ENCODE results near the gene FPR3. TPM values are rescaled to one million over a fixed set of nuclear protein-coding genes. Genes with fewer than 3 reads are reported as not detected.

Gene FPR3, protein sequence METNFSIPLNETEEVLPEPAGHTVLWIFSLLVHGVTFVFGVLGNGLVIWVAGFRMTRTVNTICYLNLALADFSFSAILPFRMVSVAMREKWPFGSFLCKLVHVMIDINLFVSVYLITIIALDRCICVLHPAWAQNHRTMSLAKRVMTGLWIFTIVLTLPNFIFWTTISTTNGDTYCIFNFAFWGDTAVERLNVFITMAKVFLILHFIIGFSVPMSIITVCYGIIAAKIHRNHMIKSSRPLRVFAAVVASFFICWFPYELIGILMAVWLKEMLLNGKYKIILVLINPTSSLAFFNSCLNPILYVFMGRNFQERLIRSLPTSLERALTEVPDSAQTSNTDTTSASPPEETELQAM
- 2.2 TPM for total RNA-seq

DNA sequence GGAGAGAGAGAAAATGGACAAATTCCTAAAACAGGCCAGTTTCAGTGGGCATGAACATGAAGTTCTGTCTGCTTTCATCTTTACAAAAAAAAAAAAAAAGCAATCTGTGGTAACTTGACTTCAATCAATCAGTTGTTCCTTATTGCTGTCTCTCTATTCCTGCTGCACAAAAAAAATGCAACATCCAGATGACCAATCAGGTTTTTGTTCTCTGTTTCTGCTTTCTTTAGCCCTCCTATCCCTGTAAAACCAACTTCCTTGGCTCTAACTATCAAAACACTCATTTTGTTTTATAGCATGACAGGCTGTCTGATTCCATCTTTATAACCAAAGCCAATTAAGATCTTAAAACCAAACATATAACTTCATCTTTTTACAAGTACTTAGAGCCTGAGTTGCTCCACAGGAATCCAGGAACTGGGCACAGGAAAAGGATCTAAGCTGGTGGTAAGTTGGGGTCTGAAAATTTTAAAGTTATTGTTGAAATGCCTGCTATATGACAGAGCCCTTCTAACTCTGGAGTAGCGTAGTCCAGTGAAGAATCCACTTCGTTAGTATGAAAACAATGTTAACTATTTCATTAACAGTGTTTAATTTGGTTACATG lies at the start of gene FPR3:
Gene FPR3, plus strand, starts transcription at position 273 of the 606 bp plus-strand sequence. CDS start 28,592 bp downstream, outside the sequence.
- H3K4me1 ChIP-seq (ENCODE audit: insufficient read depth, low read length), result peaks cover 30% of the 10 kb centered on the region
- no peaks in the 10 kb centered on the region for H3K9me3 ChIP-seq (ENCODE audit: low read depth, low read length)
- no peak within 1 kb of the TSS for H3K4me3 ChIP-seq (ENCODE audit: low read length)
- no peaks in the 10 kb centered on the region for H3K27me3 ChIP-seq (ENCODE audit: insufficient read depth, low read length)

DNA sequence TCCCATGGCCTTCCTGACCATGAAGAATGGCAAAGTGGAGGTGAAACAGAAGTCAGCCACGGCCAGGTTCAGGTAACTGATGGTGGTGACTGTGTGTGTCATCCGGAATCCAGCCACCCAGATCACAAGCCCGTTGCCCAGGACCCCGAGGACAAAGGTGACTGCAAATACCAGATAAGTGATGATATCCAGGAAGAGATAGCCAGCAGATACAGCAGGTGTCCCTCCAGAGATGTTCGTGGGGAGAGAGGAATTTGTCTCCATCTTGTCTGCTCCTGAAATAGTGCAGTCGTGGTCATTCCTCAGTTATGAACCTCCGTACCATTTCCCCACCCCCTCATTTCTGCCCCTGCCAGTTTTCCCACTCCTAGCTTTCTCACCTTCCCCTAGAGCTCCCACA lies 48.2 kb upstream of the FPR3 start:
- Histone ChIP-seq H3K4me1 (ENCODE audit: insufficient read depth, low read length) (peaks cover 38% of the 10 kb centered on the region), H3K9me3 (ENCODE audit: low read depth, low read length) (no peaks in the 10 kb centered on the region), H3K4me3 (ENCODE audit: low read length) (no peak overlapping the region), H3K27me3 (ENCODE audit: insufficient read depth, low read length) (no peaks in the 10 kb centered on the region)

DNA sequence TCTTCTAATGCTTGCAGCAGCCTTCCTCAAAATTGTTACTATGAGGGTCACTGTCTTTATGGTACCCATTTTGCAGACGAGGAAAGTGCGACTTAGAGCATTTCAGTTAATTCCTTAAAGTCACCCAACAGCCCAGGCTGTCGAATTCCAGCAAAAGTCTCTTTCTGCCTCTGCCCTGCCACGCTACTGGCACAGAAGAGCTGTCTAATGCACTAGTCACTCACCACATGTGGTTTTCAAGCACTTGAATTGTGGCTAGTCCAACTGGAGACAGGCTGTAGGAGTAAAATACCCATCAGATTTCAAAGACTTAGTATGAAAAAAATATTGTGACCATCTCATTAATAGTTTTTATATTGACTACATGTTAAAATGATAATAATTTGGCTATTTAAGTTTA lies 45.0 kb upstream of the FPR3 start:
- Histone ChIP-seq H3K4me1 (ENCODE audit: insufficient read depth, low read length) (peaks cover 70% of the 10 kb centered on the region), H3K27me3 (ENCODE audit: insufficient read depth, low read length) (no peaks in the 10 kb centered on the region), H3K4me3 (ENCODE audit: low read length) (peak overlapping the region; percentile 54), H3K9me3 (ENCODE audit: low read depth, low read length) (no peaks in the 10 kb centered on the region)

DNA sequence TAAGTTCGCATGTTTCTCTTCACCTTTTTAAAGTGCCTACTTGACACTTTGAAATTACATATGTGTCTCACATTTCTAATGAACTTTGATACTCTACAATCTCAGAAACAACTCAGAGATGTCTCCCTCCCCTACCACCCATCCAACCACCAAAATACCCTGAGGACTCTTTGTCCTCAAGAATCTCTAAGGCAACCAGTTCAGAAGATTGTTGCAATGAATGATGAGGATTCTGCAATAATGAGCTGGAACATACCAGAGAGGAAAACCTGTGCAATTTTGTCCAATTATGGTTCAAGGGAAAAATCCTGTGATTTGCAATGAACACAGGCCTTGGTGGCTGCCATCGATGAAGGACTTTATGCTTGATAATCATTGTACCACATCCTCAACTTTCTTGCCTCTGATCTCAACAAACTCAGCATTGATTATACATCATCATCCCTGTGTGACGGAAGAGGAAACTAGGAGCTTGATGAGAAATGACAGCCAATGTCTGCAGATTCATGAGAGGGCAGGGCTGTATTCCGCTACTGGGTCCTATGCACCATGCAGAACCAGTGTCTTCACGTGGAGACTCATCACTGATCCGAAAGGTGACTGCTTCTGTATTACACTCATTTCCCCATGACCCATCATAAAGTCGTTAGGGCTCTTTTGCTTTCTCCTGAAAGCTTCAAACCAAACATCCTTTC lies 44.4 kb upstream of the FPR3 start:
- Histone ChIP-seq H3K9me3 (ENCODE audit: low read depth, low read length) (no peaks in the 10 kb centered on the region), H3K27me3 (ENCODE audit: insufficient read depth, low read length) (no peaks in the 10 kb centered on the region), H3K4me3 (ENCODE audit: low read length) (peak overlapping the region; percentile 54), H3K4me1 (ENCODE audit: insufficient read depth, low read length) (peaks cover 76% of the 10 kb centered on the region)

DNA sequence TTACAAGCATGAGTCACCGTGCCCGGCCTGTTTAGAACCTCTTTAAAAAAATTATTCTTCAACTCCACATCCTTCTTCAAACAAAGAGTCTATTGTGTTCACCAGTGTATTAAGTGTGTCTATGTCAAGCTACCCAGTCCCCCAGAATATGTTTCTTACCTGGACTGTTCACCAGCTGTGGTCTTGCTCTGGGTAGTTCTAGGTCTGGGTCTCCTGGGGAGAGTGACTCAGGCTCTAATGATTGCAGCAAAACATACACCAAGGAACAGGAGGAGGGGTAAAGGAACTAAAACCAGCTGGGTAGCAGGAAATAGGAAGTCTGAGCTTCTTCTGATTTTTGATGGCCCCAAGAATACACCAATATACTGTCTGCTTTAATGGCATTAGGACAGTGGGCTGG lies 43.3 kb upstream of the FPR3 start, which contains the start of gene FPR1:
Gene FPR1, minus strand, starts transcription at position 224 of the 400 bp plus-strand sequence. CDS start 4,884 bp downstream, outside the sequence.
- peaks cover 78% of the 10 kb centered on the region for H3K4me1 ChIP-seq (ENCODE audit: insufficient read depth, low read length)

DNA sequence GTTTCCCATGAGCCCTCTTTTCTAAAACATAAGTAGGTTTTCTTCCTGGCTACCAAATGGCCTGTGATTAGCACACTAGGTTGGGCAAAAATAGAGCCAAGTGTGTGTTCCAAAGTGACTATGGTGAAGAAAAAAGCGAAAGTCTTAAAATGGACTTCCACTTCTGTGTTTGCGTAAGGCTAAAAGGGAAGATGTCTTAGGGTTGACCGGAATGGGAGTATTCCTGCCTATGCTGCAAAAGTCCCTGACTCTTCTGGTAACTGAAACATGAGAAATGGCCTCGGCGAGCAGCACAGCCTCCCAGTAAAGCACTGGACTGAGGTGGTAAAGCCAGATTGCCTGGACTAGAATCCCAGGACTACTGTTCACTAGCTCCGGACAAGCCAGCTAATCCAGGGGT lies 40.8 kb upstream of the FPR3 start:
- Histone ChIP-seq H3K27me3 (ENCODE audit: insufficient read depth, low read length) (no peaks in the 10 kb centered on the region), H3K4me1 (ENCODE audit: insufficient read depth, low read length) (peaks cover 60% of the 10 kb centered on the region), H3K9me3 (ENCODE audit: low read depth, low read length) (no peaks in the 10 kb centered on the region), H3K4me3 (ENCODE audit: low read length) (no peak overlapping the region)

More for the DNA sequence above, 43.3 kb upstream of the FPR3 start, which contains the start of gene FPR1:
- Histone ChIP-seq H3K4me3 (ENCODE audit: low read length) (peak within 1 kb of the TSS; percentile 54), H3K9me3 (ENCODE audit: low read depth, low read length) (no peaks in the 10 kb centered on the region), H3K27me3 (ENCODE audit: insufficient read depth, low read length) (no peaks in the 10 kb centered on the region)

DNA sequence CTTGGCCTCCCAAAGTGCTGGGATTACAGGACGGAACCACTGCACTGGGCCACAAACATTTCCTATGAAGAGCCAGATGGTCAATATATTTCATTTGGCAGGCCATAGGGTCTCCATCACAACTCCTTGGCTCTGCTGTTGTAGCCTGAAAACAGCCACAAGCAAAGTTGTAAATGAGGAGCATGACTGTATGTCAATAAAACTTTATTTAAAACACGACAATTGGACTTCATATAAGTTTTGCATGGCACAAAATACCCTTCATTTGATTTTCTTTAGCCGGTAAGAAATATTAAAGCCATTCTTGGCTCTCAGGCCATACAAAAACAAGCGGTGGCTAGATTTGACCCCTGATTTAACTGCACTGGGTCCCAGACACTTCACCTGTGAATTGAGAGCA lies 40.2 kb upstream of the FPR3 start:
- no peak overlapping the region for H3K4me3 ChIP-seq (ENCODE audit: low read length)

DNA sequence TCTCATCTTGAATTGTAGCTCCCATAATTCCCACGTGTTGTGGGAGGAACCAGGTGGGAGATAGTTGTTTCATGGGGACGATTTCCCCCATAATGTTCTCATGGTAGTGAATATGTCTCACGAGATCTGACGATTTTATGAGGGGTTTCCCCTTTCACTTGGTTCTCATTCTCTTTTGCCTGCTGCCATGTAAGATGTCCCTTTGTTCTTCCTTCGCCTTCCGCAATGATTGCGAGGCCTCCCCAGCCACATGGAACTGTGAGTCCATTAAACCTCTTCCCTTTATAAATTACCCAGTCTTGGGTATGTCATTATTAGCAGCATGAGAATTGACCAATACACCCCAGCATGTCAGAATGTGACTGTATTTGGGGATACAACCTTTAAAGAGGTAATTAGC lies 39.4 kb upstream of the FPR3 start:
- Histone ChIP-seq H3K4me1 (ENCODE audit: insufficient read depth, low read length) (peaks cover 57% of the 10 kb centered on the region), H3K27me3 (ENCODE audit: insufficient read depth, low read length) (no peaks in the 10 kb centered on the region), H3K4me3 (ENCODE audit: low read length) (no peak overlapping the region), H3K9me3 (ENCODE audit: low read depth, low read length) (no peaks in the 10 kb centered on the region)

More for the DNA sequence above, 40.2 kb upstream of the FPR3 start:
- Histone ChIP-seq H3K9me3 (ENCODE audit: low read depth, low read length) (no peaks in the 10 kb centered on the region), H3K4me1 (ENCODE audit: insufficient read depth, low read length) (peaks cover 55% of the 10 kb centered on the region), H3K27me3 (ENCODE audit: insufficient read depth, low read length) (no peaks in the 10 kb centered on the region)

DNA sequence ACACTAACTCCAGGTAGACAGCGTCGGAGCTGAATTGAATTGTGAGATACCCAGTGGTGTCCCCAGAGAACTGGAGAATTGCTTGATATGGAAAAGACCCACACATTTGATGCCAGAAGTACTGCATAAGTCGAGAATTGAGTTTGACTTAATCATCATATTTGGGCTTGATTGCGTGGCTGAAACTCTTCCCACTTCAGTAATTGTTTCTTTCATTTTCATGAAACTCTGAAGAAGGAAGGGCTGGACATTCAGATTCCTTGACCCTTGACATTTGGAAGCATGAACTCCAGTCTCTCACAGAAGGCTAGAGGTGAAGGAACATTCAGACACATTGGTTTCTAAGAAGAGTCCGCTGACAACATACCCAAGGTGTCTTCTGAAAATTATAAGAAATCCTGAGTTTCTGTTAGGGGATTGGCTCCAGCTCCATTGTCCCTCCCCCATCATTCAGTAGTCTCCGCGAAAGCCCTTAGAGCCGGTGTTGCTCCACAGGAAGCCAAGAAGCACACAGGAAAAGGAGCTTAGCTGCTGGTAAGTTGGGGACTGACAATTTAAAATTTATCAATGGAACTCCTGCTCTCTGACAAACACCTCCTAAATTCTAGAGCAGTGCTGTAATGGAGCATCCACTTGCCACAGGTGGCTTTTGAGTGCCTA lies 34.1 kb upstream of the FPR3 start, which contains the start of gene FPR2:
Gene FPR2, plus strand, starts transcription at position 484 of the 660 bp plus-strand sequence. CDS start 7,479 bp downstream, outside the sequence.
- H3K4me3 ChIP-seq (ENCODE audit: low read length), result peak within 1 kb of the TSS; percentile 46
- no peaks in the 10 kb centered on the region for H3K9me3 ChIP-seq (ENCODE audit: low read depth, low read length)
- H3K27me3 ChIP-seq (ENCODE audit: insufficient read depth, low read length), result no peaks in the 10 kb centered on the region
- H3K4me1 ChIP-seq (ENCODE audit: insufficient read depth, low read length), result peaks cover 68% of the 10 kb centered on the region

DNA sequence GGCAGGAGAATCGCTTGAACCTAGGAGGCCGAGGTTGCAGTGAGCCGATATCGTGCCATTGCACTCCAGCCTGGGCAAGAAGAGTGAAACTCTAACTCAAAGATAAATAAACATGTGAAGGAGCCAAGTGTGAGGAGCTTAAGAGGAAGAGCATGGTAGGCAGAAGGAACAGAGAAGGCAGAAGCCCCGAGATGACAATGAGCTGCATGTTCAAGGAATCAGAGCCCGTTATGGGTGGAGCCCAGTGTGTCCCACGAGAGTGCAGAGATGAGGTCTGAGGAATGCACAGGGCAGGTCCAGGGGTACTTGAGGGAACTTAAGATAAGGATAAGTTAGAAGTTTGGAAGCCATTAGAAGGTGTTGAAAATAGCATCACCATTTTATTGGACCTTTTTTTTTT lies 33.3 kb upstream of the FPR3 start:
- Histone ChIP-seq H3K9me3 (ENCODE audit: low read depth, low read length) (no peaks in the 10 kb centered on the region), H3K27me3 (ENCODE audit: insufficient read depth, low read length) (no peaks in the 10 kb centered on the region), H3K4me3 (ENCODE audit: low read length) (peak overlapping the region; percentile 46), H3K4me1 (ENCODE audit: insufficient read depth, low read length) (peaks cover 71% of the 10 kb centered on the region)

DNA sequence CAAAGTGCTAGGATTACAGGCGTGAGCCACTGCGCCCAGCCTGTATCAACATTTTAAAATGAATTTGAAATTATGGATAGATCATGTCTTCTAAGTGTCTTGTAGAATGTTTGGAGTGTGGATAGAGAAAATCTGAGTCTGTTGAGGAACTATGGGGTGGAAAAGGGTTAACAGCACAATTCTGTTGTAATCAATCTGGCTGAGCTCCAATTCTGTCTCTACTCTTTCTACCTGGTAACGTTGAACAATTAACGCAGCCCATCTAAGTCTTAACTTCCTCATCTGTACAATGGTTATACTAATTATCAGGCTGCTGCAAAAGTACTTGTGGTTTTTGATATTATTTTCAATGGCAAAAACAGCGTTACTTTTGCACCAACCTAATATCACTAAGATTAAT lies 29.9 kb upstream of the FPR3 start:
- no peaks in the 10 kb centered on the region for H3K27me3 ChIP-seq (ENCODE audit: insufficient read depth, low read length)
- H3K9me3 ChIP-seq (ENCODE audit: low read depth, low read length), result no peaks in the 10 kb centered on the region
- H3K4me1 ChIP-seq (ENCODE audit: insufficient read depth, low read length), result peaks cover 97% of the 10 kb centered on the region
- no peak overlapping the region for H3K4me3 ChIP-seq (ENCODE audit: low read length)

DNA sequence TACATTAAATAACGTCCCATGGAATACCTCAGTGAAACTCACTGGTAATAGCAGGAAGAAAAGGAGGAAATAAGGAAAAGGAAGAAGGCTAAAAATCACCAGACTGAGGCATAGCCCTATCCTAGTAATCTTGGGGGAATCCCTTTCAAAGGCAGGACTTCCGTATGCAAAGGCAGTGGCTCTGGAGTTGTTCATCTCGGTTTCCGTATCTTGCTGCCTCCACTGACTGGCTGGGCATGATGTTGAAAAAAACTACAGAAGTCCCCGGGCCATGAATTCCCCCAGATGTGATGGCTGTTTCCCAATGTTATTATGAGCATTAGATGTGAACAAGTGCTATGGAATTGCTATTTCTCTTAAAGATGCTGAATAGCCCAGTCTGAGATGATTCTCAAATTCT lies 28.5 kb upstream of the FPR3 start:
- peaks cover 92% of the 10 kb centered on the region for H3K4me1 ChIP-seq (ENCODE audit: insufficient read depth, low read length)
- no peaks in the 10 kb centered on the region for H3K27me3 ChIP-seq (ENCODE audit: insufficient read depth, low read length)
- no peak overlapping the region for H3K4me3 ChIP-seq (ENCODE audit: low read length)
- no peaks in the 10 kb centered on the region for H3K9me3 ChIP-seq (ENCODE audit: low read depth, low read length)

DNA sequence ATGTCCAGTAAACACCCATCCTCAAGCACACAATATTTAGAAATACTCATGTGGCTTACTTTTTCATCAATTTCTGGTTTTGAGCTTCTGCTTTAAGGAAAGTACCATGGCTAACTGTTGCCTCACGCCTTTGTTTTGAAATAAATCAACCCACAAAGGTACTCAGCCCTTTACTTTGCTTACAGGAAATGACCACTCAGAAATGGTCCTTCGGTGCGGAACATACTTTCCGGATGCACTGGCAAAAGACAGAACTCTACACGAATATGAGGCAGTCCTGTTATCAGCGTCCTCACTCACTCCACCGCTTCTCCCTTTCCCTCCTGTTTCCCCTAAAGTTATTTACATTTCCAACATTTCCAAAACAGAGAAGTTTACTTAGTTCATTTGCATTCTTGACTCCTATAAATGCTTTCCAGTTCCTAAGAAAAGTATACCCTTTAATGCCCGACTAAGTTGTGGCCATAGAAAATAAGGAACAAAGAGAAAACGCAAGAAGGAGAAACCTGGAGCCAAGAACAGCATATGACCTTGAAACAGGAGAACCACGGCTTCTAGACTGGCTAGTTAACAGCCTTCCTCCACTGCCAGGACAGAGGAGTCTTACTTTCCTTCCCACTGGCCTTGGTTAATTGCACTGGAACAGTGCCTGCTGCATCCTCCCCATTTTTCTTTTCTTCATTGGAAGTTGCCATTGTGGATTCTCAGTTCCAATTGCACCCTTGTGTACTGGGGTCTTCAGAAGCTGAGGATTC lies 23.4 kb upstream of the FPR3 start:
- peaks cover 58% of the 10 kb centered on the region for H3K4me1 ChIP-seq (ENCODE audit: insufficient read depth, low read length)

DNA sequence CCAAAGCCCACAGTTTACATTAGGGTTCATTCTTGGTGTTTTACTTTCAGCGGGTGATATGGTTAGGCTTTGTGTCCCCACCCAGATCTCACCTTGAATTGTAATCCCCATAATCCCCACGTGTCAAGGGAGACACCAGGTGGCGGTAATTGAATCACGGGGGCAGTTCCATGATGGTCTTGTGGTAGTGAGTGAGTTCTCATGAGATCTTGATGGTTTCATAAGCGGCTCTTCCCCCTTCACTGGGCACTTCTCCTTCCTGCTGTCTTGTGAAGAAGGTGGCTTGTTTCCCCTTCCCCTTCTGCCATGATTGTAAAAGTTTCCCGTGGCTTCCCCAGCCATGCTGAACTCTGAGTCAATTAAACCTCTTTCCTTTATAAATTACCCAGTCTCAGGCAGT lies 22.0 kb upstream of the FPR3 start:
- Histone ChIP-seq H3K9me3 (ENCODE audit: low read depth, low read length) (no peaks in the 10 kb centered on the region), H3K4me1 (ENCODE audit: insufficient read depth, low read length) (peaks cover 52% of the 10 kb centered on the region), H3K27me3 (ENCODE audit: insufficient read depth, low read length) (peaks cover 4% of the 10 kb centered on the region), H3K4me3 (ENCODE audit: low read length) (no peak overlapping the region)

More for the DNA sequence above, 23.4 kb upstream of the FPR3 start:
- H3K27me3 ChIP-seq (ENCODE audit: insufficient read depth, low read length), result peaks cover 4% of the 10 kb centered on the region
- no peak overlapping the region for H3K4me3 ChIP-seq (ENCODE audit: low read length)
- no peaks in the 10 kb centered on the region for H3K9me3 ChIP-seq (ENCODE audit: low read depth, low read length)
